Keratinocyte (primary cell): Measurements from ENCODE around the gene EPHB4.

Experiments
- CTCF ChIP-seq, 3 experiments: IDR thresholded peaks in 1 of 3; conservative IDR thresholded peaks in 1 of 3; optimal IDR thresholded peaks in 1 of 3; 2 replicates in 2 of 3; 3 replicates in 1 of 3; pipeline versions ENCODE3 to v1.5.1; 2011; ENCODE audit warnings: low read length in 3 of 3, mild to moderate bottlenecking in 3 of 3, moderate library complexity in 2 of 3, control low read depth in 1 of 3, inconsistent platforms in 1 of 3; ENCODE audit not compliant: insufficient read depth in 2 of 3; ENCODE audit errors: extremely low read depth in 1 of 3
- EZH2 ChIP-seq: IDR thresholded peaks from one replicate; pipeline ENCODE4 v1.6.1; 2012; ENCODE audit warnings: inconsistent platforms, mild to moderate bottlenecking, low read length, moderate library complexity

- TF ChIP-seq CTCF (optimal IDR thresholded peaks at IDR 0.05 in 1 of 3, IDR thresholded peaks at IDR 0.05 in 1 of 3, conservative IDR thresholded peaks at IDR 0.05 in 1 of 3; ENCODE audit: extremely low read depth in 1 of 3, insufficient read depth in 2 of 3, low read length in 3 of 3): no peak
- no peak for TF ChIP-seq EZH2
Observed at GRCh38 chr7:100818825-100819224, 8.5 kb downstream of the EPHB4 start.
